HG03175 (cell line): ENCODE measurements around the gene ROR1.
"Not testable (repeated sequence)": the region's sequence is repeated elsewhere in the genome, so short reads cannot be mapped to it uniquely, and the experiment has no call there.

Experiments
- ATAC-seq: cut with Tn5 transposase; IDR thresholded peaks from one replicate; pipeline ENCODE4 v1.9.1; 2021; ENCODE audit warnings: mild to moderate bottlenecking, moderate library complexity; ENCODE audit not compliant: unreplicated experiment

Gene ROR1

GRCh38 chr1:63792152-63792551 lies 18.3 kb downstream of the ROR1 start:
- no peak for ATAC-seq

GRCh38 chr1:63793741-63794240 lies 20.0 kb downstream of the ROR1 start:
- no peak for ATAC-seq

GRCh38 chr1:63794354-63794753 lies 20.5 kb downstream of the ROR1 start:
- no peak for ATAC-seq

- ATAC-seq: no peak
Observed at GRCh38 chr1:63794939-63795378, 21.1 kb downstream of the ROR1 start.

DNA sequence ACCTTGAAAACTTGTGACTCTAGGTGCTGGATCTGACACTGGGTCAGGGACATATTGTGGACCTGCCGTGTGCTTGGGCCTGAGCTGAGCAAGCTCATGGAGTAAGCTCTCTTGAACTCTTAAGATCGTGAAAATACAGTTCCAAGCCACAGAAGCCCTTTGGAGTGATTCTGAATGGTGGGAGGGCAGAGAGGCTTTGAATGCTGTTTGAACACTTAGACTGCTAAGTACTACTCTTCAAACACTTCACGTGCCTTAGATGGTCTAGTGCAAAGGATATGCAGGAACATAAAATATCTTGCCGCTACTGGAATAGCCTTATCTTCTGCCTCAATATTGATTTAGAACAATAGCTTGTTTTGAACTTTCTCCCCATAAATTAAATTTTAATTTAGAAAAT lies 21.6 kb downstream of the ROR1 start:
- no peak for ATAC-seq

- no peak for ATAC-seq
Observed at GRCh38 chr1:63797056-63797726, 23.4 kb downstream of the ROR1 start.

- ATAC-seq: no peak
Observed at GRCh38 chr1:63798284-63798683, 24.5 kb downstream of the ROR1 start.

- no peak for ATAC-seq
Observed at GRCh38 chr1:63799307-63799706, 25.5 kb downstream of the ROR1 start.

DNA sequence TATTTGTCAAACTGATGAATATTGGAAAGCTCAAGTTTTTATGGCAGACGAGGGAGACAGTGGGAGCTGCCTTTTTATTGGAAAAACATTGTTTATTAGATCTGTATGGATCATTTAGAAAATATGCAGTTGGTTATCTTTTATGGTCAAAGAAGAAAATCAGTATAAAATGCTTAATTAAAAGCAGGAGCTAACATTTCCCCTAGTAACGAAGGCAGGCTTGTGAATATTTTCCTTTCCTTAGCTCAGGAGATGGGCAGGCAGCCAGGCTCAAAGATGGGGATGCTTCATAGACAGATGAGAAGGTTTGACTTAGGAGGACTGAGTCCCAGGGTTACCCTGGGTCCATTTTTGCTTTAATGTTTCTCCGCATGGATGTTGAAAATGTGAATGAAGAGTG lies 26.0 kb downstream of the ROR1 start:
- ATAC-seq: no peak

- no peak for ATAC-seq
Observed at GRCh38 chr1:63802109-63802508, 28.3 kb downstream of the ROR1 start.

GRCh38 chr1:63804829-63805484 lies 31.1 kb downstream of the ROR1 start:
- no peak for ATAC-seq

GRCh38 chr1:63807046-63807445 lies 33.2 kb downstream of the ROR1 start:
- ATAC-seq: no peak

GRCh38 chr1:63810936-63811469 lies 37.2 kb downstream of the ROR1 start:
- no peak for ATAC-seq

- ATAC-seq: no peak
Observed at GRCh38 chr1:63812071-63812700, 38.4 kb downstream of the ROR1 start.

DNA sequence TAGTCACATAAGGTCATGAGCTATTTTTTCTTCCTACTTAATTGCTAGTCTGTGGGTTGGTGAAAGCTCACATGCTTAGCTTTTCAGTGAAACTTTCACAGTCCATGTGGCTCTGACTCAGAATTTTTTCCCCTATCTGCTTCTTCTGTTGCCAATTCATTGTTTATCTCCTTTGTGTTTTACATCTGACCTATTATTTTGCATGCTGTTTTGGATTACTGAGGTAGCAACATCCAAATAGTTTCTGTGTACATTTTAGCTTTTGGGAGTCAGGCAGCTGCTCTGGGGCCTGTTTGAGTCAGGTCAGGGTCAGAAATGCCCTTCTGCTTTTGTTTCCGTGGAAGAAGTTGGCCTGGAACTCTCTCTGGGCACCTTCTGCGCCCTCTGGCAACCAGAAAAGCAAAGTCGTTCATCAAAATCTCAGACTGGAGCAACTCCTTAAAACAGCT lies 40.0 kb downstream of the ROR1 start:
- ATAC-seq: no peak

DNA sequence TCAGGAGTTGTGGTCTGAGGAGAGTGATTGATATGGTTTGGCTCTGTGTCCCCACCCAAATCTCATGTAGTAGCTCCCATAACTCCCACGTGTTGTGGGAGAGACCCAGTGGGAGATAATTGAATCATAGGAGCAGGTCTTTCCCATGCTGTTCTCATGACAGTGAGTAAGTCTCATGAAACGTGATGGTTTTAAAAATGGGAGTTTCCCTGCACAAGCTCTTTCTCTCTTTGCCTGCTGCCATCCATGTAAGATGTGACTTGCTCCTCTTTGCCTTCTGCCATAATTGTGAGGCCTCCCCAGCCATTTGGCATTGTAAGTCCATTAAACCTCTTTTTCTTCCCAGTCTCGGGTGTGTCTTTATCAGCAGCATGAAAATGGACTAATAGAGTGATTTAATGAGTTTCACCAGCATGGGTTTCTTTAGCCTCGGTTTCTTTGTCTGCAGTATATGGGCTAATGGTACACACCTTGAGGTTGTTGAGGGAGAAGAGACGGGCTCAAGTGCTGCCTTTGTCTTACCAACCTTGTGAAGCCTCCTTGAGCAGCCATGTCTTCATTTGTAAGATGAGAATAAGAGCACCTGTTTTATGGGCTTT lies 42.5 kb downstream of the ROR1 start:
- not testable (repeated sequence) for ATAC-seq

DNA sequence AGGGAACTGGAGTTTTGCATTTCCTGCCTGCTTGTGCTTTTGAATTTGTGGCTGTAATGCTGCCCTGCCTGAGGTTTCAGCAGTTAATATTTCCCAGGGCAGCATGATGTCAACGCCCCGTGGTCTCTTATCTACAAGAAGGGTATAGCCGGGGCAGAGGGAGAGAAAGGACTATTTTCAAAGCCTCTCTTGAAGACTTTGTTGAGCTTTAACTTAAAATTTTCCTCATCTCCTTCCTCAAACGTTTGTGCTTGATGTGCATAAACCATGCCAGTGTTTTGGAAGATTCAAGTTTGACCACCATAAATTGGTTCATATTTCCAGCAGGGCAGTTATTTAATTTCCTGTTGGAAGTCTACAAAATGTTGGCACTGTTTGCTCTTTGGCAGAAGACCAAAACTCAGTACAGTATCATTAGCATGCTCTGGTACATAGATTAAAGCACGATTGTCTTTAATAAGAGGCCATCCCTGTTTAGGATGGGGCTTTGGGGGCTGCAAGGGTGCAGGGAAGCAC lies 43.4 kb downstream of the ROR1 start:
- no peak for ATAC-seq

DNA sequence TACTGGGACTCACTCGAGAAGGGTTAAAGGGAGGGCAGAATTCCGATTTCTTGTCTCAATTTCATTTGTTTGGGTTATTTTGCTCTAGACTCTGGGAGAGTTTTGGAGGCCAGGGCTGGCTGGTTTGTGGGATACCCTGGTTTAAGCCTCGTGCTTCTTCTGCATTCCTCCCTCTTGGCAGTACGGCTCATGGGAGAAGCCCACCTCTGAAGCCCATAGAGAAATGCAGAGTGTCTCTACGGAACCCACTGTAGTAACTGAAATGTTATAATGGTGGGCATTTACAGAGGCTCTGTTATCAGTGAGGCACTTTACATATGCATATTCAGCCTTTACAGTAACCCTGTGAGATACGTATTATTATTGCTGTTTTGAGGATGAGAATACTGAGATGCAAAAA lies 43.9 kb downstream of the ROR1 start:
- no peak for ATAC-seq

- no peak for ATAC-seq
Observed at GRCh38 chr1:63818567-63819325, 44.9 kb downstream of the ROR1 start.

GRCh38 chr1:63819795-63820194 lies 46.0 kb downstream of the ROR1 start:
- no peak for ATAC-seq
